IMR-90 (cell line): ENCODE results near the gene TMEM184B. TPM values are rescaled to one million over a fixed set of nuclear protein-coding genes. Genes with fewer than 3 reads are reported as not detected.

ENCODE experiments used
- ATAC-seq: fragments of 200-7000 bp; cut with Tn5 transposase; 2 replicates; pipeline ENCODE4 v1.9.1; 2020; ENCODE audit warnings: low read depth, mild to moderate bottlenecking, moderate library complexity
- BruUV-seq: library from RNA; stranded (reverse); fragments of 400-500 nt; replicated peaks from 2 replicates; lab custom pipeline; 2021; lab: Mats Ljungman, UMichigan
- CTCF ChIA-PET: fragments of 300-600 bp; formaldehyde crosslinking; extraction: SDS; loops from one replicate; lab custom pipeline; 2021; ENCODE audit warnings: antibody characterized with exemption; lab: Yijun Ruan, JAX
- POLR2A ChIA-PET: fragments of 300-600 bp; sonication (Branson Sonifier 250); formaldehyde crosslinking; loops from one replicate; lab custom pipeline; 2022; ENCODE audit warnings: antibody characterized with exemption; ENCODE audit not compliant: unreplicated experiment; lab: Charles Lee
- DNase-seq: peaks from one replicate; pipeline ENCODE4 v3.0.0; 2013
- H2AFZ ChIP-seq: replicated peaks from 2 replicates; pipeline ENCODE3; 2013; ENCODE audit warnings: low read length, mild to moderate bottlenecking; ENCODE audit not compliant: poor library complexity
- H2AK5ac ChIP-seq: 2 replicates; pipeline ENCODE4 v1.6.1; 2013; ENCODE audit warnings: low read depth, low read length, inconsistent platforms
- H2AK9ac ChIP-seq: replicated peaks from 2 replicates; pipeline ENCODE3; 2013; ENCODE audit warnings: mild to moderate bottlenecking, low read depth, low read length, moderate library complexity; ENCODE audit not compliant: poor library complexity
- H2BK120ac ChIP-seq: 2 replicates; pipeline ENCODE4 v1.6.1; 2013; ENCODE audit warnings: low read depth, low read length, inconsistent platforms
- H2BK15ac ChIP-seq: 3 replicates; pipeline ENCODE4 v1.6.1; 2013; ENCODE audit warnings: low read depth, low read length, inconsistent platforms
- H2BK20ac ChIP-seq: 2 replicates; pipeline ENCODE4 v1.6.1; 2013; ENCODE audit warnings: low read depth, mild to moderate bottlenecking, inconsistent platforms, low read length, moderate library complexity
- H2BK5ac ChIP-seq: 2 replicates; pipeline ENCODE4 v1.6.1; 2013; ENCODE audit warnings: mild to moderate bottlenecking, low read depth, low read length, inconsistent platforms; ENCODE audit not compliant: poor library complexity, severe bottlenecking
- H3K14ac ChIP-seq: replicated peaks from 2 replicates; pipeline ENCODE4 v1.6.1; 2013; ENCODE audit warnings: low read depth, low read length, inconsistent platforms
- H3K18ac ChIP-seq: 2 replicates; pipeline ENCODE4 v1.6.1; 2013; ENCODE audit warnings: low read depth, low read length, control low read depth
- H3K23ac ChIP-seq: 2 replicates; pipeline ENCODE4 v1.6.1; 2013; ENCODE audit warnings: low read depth, low read length, inconsistent platforms
- H3K27ac ChIP-seq: 2 replicates; pipeline ENCODE4 v1.5.1; 2013; ENCODE audit warnings: mild to moderate bottlenecking, control low read depth, low read length; ENCODE audit not compliant: insufficient read depth
- H3K27me3 ChIP-seq: 2 replicates; pipeline ENCODE4 v1.6.1; 2013; ENCODE audit warnings: low read length; ENCODE audit not compliant: control insufficient read depth, insufficient read depth
- H3K36me3 ChIP-seq: 2 replicates; pipeline ENCODE4 v1.6.1; 2013; ENCODE audit warnings: low read length, mixed read lengths; ENCODE audit not compliant: control insufficient read depth, insufficient read depth
- H3K4ac ChIP-seq: 2 replicates; pipeline ENCODE4 v1.6.1; 2013; ENCODE audit warnings: low read depth, low read length, inconsistent platforms
- H3K4me1 ChIP-seq: 2 replicates; pipeline ENCODE4 v1.6.1; 2013; ENCODE audit warnings: low read length, mixed read lengths; ENCODE audit not compliant: control insufficient read depth, insufficient read depth
- H3K4me2 ChIP-seq: 2 replicates; pipeline ENCODE4 v1.6.1; 2013; ENCODE audit warnings: low read depth, mild to moderate bottlenecking, control low read depth, low read length, moderate library complexity
- H3K4me3 ChIP-seq: 2 replicates; pipeline ENCODE4 v1.5.1; 2013; ENCODE audit warnings: low read depth, mild to moderate bottlenecking, control low read depth, low read length, moderate library complexity; ENCODE audit not compliant: insufficient read depth
- H3K56ac ChIP-seq: 2 replicates; pipeline ENCODE4 v1.6.1; 2013; ENCODE audit warnings: low read length, inconsistent platforms; ENCODE audit not compliant: insufficient read depth; ENCODE audit errors: extremely low read depth
- H3K79me1 ChIP-seq, 2 experiments: 2 replicates each; pipeline ENCODE4 v1.6.1; 2013; ENCODE audit warnings: low read length in 2 of 2, inconsistent platforms in 1 of 2, low read depth in 1 of 2
- H3K9ac ChIP-seq: 2 replicates; pipeline ENCODE4 v1.6.1; 2013; ENCODE audit warnings: low read depth, low read length, control low read depth
- H3K9me1 ChIP-seq: 2 replicates; pipeline ENCODE4 v1.6.1; 2013; ENCODE audit warnings: low read length, inconsistent platforms; ENCODE audit not compliant: insufficient read depth
- H3K9me3 ChIP-seq: 2 replicates; pipeline ENCODE4 v1.6.1; 2013; ENCODE audit warnings: low read length; ENCODE audit not compliant: control insufficient read depth, insufficient read depth
- H4K20me1 ChIP-seq: 2 replicates; pipeline ENCODE4 v1.6.1; 2013; ENCODE audit warnings: low read length, inconsistent platforms; ENCODE audit not compliant: insufficient read depth
- H4K5ac ChIP-seq: 2 replicates; pipeline ENCODE4 v1.6.1; 2013; ENCODE audit warnings: mild to moderate bottlenecking, low read depth, low read length, control low read depth
- H4K8ac ChIP-seq, 2 experiments: 2 replicates each; pipeline ENCODE4 v1.6.1; 2013; ENCODE audit warnings: low read depth in 2 of 2, low read length in 2 of 2, control low read depth in 1 of 2, inconsistent platforms in 1 of 2
- H4K91ac ChIP-seq: 2 replicates; pipeline ENCODE4 v1.6.1; 2013; ENCODE audit warnings: low read depth, low read length, inconsistent platforms; ENCODE audit not compliant: insufficient read depth
- BHLHE40 ChIP-seq: fragments of 150-350 bp; IDR thresholded peaks from 2 replicates; pipeline ENCODE4 v1.6.1; 2016; ENCODE audit warnings: mild to moderate bottlenecking, low read depth, low read length
- CEBPB ChIP-seq: IDR thresholded peaks from 2 replicates; pipeline ENCODE4 v1.6.1; 2012; ENCODE audit warnings: low read depth, low read length, improper control_type of control experiment
- CTCF ChIP-seq: conservative IDR thresholded peaks from 2 replicates; pipeline ENCODE4 v1.5.1; 2012; ENCODE audit warnings: mild to moderate bottlenecking, low read depth, low read length, improper control_type of control experiment
- FOS ChIP-seq: fragments of 150-350 bp; IDR thresholded peaks from 2 replicates; pipeline ENCODE4 v1.6.1; 2016; ENCODE audit warnings: low read depth, low read length
- MAZ ChIP-seq: IDR thresholded peaks from 2 replicates; pipeline ENCODE4 v1.6.1; 2012; ENCODE audit warnings: low read depth, mild to moderate bottlenecking, low read length, improper control_type of control experiment, moderate library complexity, borderline replicate concordance
- RAD21 ChIP-seq: IDR thresholded peaks from 2 replicates; pipeline ENCODE4 v1.6.1; 2012; ENCODE audit warnings: low read length, improper control_type of control experiment
- WGBS, 2 experiments: methylation state at CpG; one replicate each; pipeline versions ENCODE4 v1.1.5 to v1.1.7; 2013; ENCODE audit warnings: missing lambda C conversion rate in 2 of 2; ENCODE audit not compliant: insufficient read length in 1 of 2; ENCODE audit errors: extremely low coverage in 2 of 2; 5-methylcytosine and 5-hydroxymethylcytosine counted together
- dilution Hi-C: fragments of 300-500 bp; cut with HindIII; formaldehyde crosslinking; loops from one replicate; pipeline ENCODE4 v1.14.3; 2018; ENCODE audit warnings: low sequenced_read_pairs; ENCODE audit not compliant: unreplicated experiment
- in situ Hi-C: fragments of 300-500 bp; cut with MboI; formaldehyde crosslinking; loops from 3 replicates; pipeline ENCODE4 v1.14.3; 2019; ENCODE audit warnings: low sequenced_read_pairs, inconsistent platforms, mixed read lengths
- intact Hi-C: fragments of 100-400 bp; cut with micrococcal nuclease; formaldehyde crosslinking; loops from 2 replicates; pipeline ENCODE4 v1.10.0; 2022
- polyA plus RNA-seq, 3 experiments: library from polyadenylated mRNA; depleted of rRNA; stranded (reverse); fragments of >200 nt; gene quantifications; 2 replicates each; pipeline ENCODE4 v1.2.3, GENCODE V29; 2012; ENCODE audit warnings: low replicate concordance in 1 of 3
- total RNA-seq: library from RNA; depleted of rRNA; stranded (reverse); fragments of >200 nt; gene quantifications from 2 replicates; pipeline ENCODE4 v1.2.3, GENCODE V29; 2012
- TF ChIP-seq, protein P1 (sequence below): fragments of 150-350 bp; IDR thresholded peaks from 2 replicates; pipeline ENCODE4 v1.6.1; 2017; ENCODE audit warnings: mild to moderate bottlenecking, antibody characterized with exemption, low read length, low read depth
- TF ChIP-seq, protein P2 (sequence below): fragments of 150-350 bp; IDR thresholded peaks from 2 replicates; pipeline ENCODE4 v1.6.1; 2016; ENCODE audit warnings: low read depth, mild to moderate bottlenecking, low read length, moderate library complexity, borderline replicate concordance

TMEM184B gene
- total and polyA plus RNA-seq, 2 of the 4 experiments (the other 2 are of a cell fraction) = 9.1 to 81.1 TPM

DNA sequence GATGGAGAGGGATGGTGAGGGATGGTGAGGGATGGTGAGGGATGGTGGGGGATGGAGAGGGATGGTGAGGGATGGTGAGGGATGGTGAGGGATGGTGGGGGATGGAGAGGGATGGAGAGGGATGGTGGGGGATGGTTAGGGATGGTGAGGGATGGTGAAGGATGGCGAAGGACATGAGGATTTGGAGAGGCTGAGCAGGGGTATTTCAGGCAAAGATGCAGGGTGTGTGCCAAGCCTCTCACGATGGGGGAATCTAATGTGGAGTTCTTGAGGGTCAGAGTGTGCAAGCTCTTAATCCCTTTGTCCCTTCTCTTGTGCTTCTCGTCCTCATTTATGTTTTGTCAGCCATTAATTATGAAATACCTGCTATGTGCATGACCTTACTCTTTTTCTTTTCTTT, 83.7 kb downstream of the TMEM184B start:
- 100% methylated on average over 1 of the region's 3 CpGs; no CpG with 5 or more reads in 1 of the 2 experiments for WGBS, 2 experiments
- Histone ChIP-seq H4K8ac (no peak overlapping the region), H3K9ac (no peak overlapping the region), H2AK5ac (no peak overlapping the region), H3K4ac (no peak overlapping the region), H3K9me3 (no peaks in the 10 kb centered on the region), H4K5ac (no peak overlapping the region), H3K18ac (no peak overlapping the region), H2AK9ac (no peak overlapping the region), H2BK5ac (no peak overlapping the region), H4K91ac (no peak overlapping the region), H4K20me1 (no peaks in the 10 kb centered on the region), H2BK120ac (no peak overlapping the region), H3K4me2 (no peak overlapping the region), H3K36me3 (no peaks in the 10 kb centered on the region), H2BK15ac (no peak overlapping the region; the same call in 2 of the 3 replicates), H3K27me3 (no peaks in the 10 kb centered on the region), H3K14ac (no peak overlapping the region), H2BK20ac (no peak overlapping the region), H3K4me3 (no peak overlapping the region), H3K79me1 (no peaks in the 10 kb centered on the region), H3K56ac (no peak overlapping the region), H3K9me1 (peaks cover 11% of the 10 kb centered on the region), H2AFZ (no peak overlapping the region), H3K27ac (no peak overlapping the region), H3K4me1 (peaks cover 17% of the 10 kb centered on the region), H3K23ac (no peak overlapping the region)
- in situ Hi-C loops (no loop called here), dilution Hi-C loops (no loop called here), intact Hi-C loops (no loop called here)
- DNase-seq (no peak), ATAC-seq (no peak)
- BruUV-seq = no TSS peak
- CTCF ChIA-PET = no interaction called here
- POLR2A ChIA-PET = no interaction called here
- TF ChIP-seq FOS (no peak), CEBPB (no peak), MAZ (no peak), CTCF (no peak), BHLHE40 (no peak), RAD21 (no peak)
- TF ChIP-seq, protein P1, sequence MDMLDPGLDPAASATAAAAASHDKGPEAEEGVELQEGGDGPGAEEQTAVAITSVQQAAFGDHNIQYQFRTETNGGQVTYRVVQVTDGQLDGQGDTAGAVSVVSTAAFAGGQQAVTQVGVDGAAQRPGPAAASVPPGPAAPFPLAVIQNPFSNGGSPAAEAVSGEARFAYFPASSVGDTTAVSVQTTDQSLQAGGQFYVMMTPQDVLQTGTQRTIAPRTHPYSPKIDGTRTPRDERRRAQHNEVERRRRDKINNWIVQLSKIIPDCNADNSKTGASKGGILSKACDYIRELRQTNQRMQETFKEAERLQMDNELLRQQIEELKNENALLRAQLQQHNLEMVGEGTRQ = no peak
- TF ChIP-seq, protein P2, sequence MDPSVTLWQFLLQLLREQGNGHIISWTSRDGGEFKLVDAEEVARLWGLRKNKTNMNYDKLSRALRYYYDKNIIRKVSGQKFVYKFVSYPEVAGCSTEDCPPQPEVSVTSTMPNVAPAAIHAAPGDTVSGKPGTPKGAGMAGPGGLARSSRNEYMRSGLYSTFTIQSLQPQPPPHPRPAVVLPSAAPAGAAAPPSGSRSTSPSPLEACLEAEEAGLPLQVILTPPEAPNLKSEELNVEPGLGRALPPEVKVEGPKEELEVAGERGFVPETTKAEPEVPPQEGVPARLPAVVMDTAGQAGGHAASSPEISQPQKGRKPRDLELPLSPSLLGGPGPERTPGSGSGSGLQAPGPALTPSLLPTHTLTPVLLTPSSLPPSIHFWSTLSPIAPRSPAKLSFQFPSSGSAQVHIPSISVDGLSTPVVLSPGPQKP = no peak
